ENCODE data around the gene RAB17.

- TF ChIP-seq POLR2AphosphoS5 (IDR thresholded peaks at IDR 0.05; ENCODE audit: low read depth, low read length): no peak
- no peak for TF ChIP-seq SIN3A (IDR thresholded peaks at IDR 0.05; ENCODE audit: borderline replicate concordance, insufficient read depth, low read length)
Measured at GRCh38 chr2:237568121-237568660, 22.3 kb downstream of the RAB17 start.
